SU-DHL-6 (cell line): ENCODE results near the gene OR11H6.
"Not testable (repeated sequence)": the region's sequence is repeated elsewhere in the genome, so short reads cannot be mapped to it uniquely, and the experiment has no call there.

Experiments used
- H2AFZ ChIP-seq: fragments of 200-600 bp; sonication (generic); 2 replicates; pipeline ENCODE4 v1.6.1; 2014; ENCODE audit warnings: low read depth, mild to moderate bottlenecking, moderate library complexity, mixed read lengths, antibody characterized with exemption, low read length; ENCODE audit not compliant: severe bottlenecking
- H3F3A ChIP-seq: fragments of 200-600 bp; shearing (Covaris generic); 2 replicates; pipeline ENCODE4 v1.6.0; 2016; ENCODE audit warnings: antibody characterized with exemption, mild to moderate bottlenecking; ENCODE audit not compliant: insufficient read depth
- H3K27ac ChIP-seq: fragments of 200-600 bp; sonication (generic); 2 replicates; pipeline ENCODE4 v1.5.1; 2016; ENCODE audit warnings: low read depth, mild to moderate bottlenecking, low read length, moderate library complexity, mixed read lengths
- H3K27me3 ChIP-seq: fragments of 200-600 bp; sonication (generic), shearing (Covaris generic); 2 replicates; pipeline ENCODE4 v1.6.0; 2014; ENCODE audit warnings: mild to moderate bottlenecking, low read length
- H3K36me3 ChIP-seq: fragments of 200-600 bp; sonication (generic); 2 replicates; pipeline ENCODE4 v1.6.1; 2014; ENCODE audit warnings: mild to moderate bottlenecking, low read length, mixed read lengths
- H3K4me2 ChIP-seq: fragments of 300-600, 200-600 bp; shearing (Covaris generic), sonication (generic); 2 replicates; pipeline ENCODE4 v1.6.0; 2014; ENCODE audit warnings: low read length, low read depth, mild to moderate bottlenecking; ENCODE audit not compliant: poor library complexity, severe bottlenecking
- H3K4me3 ChIP-seq: fragments of 200-600 bp; sonication (generic); 2 replicates; pipeline ENCODE4 v1.5.1; 2014; ENCODE audit warnings: antibody characterized with exemption, low read length, mild to moderate bottlenecking, mixed read lengths; ENCODE audit not compliant: insufficient read depth, poor library complexity, severe bottlenecking
- H3K79me2 ChIP-seq: fragments of 200-600 bp; sonication (generic); 2 replicates; pipeline ENCODE4 v1.6.1; 2014; ENCODE audit warnings: mild to moderate bottlenecking, low read length, moderate library complexity; ENCODE audit not compliant: insufficient read depth
- H3K9ac ChIP-seq: fragments of 200-600 bp; sonication (generic); 2 replicates; pipeline ENCODE4 v1.7.0; 2014; ENCODE audit warnings: mild to moderate bottlenecking, low read length
- H3K9me2 ChIP-seq: fragments of 200-600 bp; sonication (generic); replicated peaks from 2 replicates; pipeline ENCODE4 v1.6.1; 2014; ENCODE audit warnings: low read length; ENCODE audit not compliant: insufficient read depth
- H3K9me3 ChIP-seq: fragments of 200-600 bp; sonication (generic); 2 replicates; pipeline ENCODE4 v1.6.1; 2014; ENCODE audit warnings: low read length, mixed read lengths; ENCODE audit not compliant: insufficient read depth
- H4K20me1 ChIP-seq: fragments of 200-600 bp; sonication (generic); 2 replicates; pipeline ENCODE4 v1.6.1; 2014; ENCODE audit warnings: low read depth, mild to moderate bottlenecking, antibody characterized with exemption, low read length, moderate library complexity, mixed read lengths
- EZH2phosphoT487 ChIP-seq: fragments of 200-600 bp; sonication (generic), shearing (Covaris generic); conservative IDR thresholded peaks from 2 replicates; pipeline ENCODE4 v1.6.1; 2018; ENCODE audit warnings: mild to moderate bottlenecking, antibody characterized with exemption, low read length, moderate library complexity, mixed read lengths
- TF ChIP-seq, protein P1 (sequence below): fragments of 200-600 bp; sonication (generic); IDR thresholded peaks from one replicate; pipeline ENCODE4 v1.5.1; 2017; ENCODE audit warnings: antibody characterized with exemption, mild to moderate bottlenecking, low read length, moderate library complexity; ENCODE audit not compliant: insufficient read depth, poor library complexity, severe bottlenecking

Gene OR11H6, protein sequence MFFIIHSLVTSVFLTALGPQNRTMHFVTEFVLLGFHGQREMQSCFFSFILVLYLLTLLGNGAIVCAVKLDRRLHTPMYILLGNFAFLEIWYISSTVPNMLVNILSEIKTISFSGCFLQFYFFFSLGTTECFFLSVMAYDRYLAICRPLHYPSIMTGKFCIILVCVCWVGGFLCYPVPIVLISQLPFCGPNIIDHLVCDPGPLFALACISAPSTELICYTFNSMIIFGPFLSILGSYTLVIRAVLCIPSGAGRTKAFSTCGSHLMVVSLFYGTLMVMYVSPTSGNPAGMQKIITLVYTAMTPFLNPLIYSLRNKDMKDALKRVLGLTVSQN

GRCh38 chr14:20223410-20223809, at the start of gene OR11H6:
Gene OR11H6 (plus strand): TSS chr14:20223710. CDS start chr14:20223710, 0 bp downstream.
- no peak within 1 kb of the TSS for H3K4me2 ChIP-seq
- H3K4me3 ChIP-seq, result no peak within 1 kb of the TSS
- no peaks in the 10 kb centered on the region for H3K27me3 ChIP-seq
- TF ChIP-seq, protein P1, sequence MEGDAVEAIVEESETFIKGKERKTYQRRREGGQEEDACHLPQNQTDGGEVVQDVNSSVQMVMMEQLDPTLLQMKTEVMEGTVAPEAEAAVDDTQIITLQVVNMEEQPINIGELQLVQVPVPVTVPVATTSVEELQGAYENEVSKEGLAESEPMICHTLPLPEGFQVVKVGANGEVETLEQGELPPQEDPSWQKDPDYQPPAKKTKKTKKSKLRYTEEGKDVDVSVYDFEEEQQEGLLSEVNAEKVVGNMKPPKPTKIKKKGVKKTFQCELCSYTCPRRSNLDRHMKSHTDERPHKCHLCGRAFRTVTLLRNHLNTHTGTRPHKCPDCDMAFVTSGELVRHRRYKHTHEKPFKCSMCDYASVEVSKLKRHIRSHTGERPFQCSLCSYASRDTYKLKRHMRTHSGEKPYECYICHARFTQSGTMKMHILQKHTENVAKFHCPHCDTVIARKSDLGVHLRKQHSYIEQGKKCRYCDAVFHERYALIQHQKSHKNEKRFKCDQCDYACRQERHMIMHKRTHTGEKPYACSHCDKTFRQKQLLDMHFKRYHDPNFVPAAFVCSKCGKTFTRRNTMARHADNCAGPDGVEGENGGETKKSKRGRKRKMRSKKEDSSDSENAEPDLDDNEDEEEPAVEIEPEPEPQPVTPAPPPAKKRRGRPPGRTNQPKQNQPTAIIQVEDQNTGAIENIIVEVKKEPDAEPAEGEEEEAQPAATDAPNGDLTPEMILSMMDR, result no peak
- TF ChIP-seq EZH2phosphoT487, result no peak
- H3K9ac ChIP-seq, result no peak within 1 kb of the TSS
- no peaks in the 10 kb centered on the region for H3K9me2 ChIP-seq
- no peak within 1 kb of the TSS for H3K27ac ChIP-seq
- H3K36me3 ChIP-seq, result no peaks in the 10 kb centered on the region
- no peaks in the 10 kb centered on the region for H3K79me2 ChIP-seq
- no peaks in the 10 kb centered on the region for H3F3A ChIP-seq
- no peaks in the 10 kb centered on the region for H3K9me3 ChIP-seq
- H2AFZ ChIP-seq, result no peak within 1 kb of the TSS
- H4K20me1 ChIP-seq, result no peaks in the 10 kb centered on the region

DNA sequence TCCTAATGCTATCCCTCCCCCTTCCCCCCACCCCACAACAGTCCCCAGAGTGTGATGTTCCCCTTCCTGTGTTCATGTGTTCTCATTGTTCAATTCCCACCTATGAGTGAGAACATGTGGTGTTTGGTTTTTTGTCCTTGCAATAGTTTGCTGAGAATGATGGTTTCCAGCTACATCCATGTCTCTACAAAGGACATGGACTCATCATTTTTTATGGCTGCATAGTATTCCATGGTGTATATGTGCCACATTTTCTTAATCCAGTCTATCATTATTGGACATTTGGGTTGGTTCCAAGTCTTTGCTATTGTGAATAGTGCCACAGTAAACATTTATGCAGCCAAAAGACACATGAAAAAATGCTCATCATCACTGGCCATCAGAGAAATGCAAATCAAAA, 49.3 kb upstream of the OR11H6 start:
- H3K9me2 ChIP-seq, H3K4me2 ChIP-seq, H4K20me1 ChIP-seq, H3K27ac ChIP-seq, H3K9ac ChIP-seq, H2AFZ ChIP-seq, H3K27me3 ChIP-seq, H3F3A ChIP-seq, H3K9me3 ChIP-seq, H3K79me2 ChIP-seq, H3K4me3 ChIP-seq, H3K36me3 ChIP-seq: not testable (repeated sequence)

- Histone ChIP-seq H3K27me3 (no peaks in the 10 kb centered on the region), H2AFZ (no peak overlapping the region)
These were observed 47.2 kb upstream of the OR11H6 start for GRCh38 chr14:20176330-20176729.

GRCh38 chr14:20177433-20177974, 46.0 kb upstream of the OR11H6 start:
- Histone ChIP-seq H3K4me3 (no peak overlapping the region), H3K36me3 (no peaks in the 10 kb centered on the region), H4K20me1 (no peaks in the 10 kb centered on the region), H3K9ac (no peak overlapping the region), H2AFZ (no peak overlapping the region), H3K9me2 (no peaks in the 10 kb centered on the region), H3K27ac (no peak overlapping the region), H3K9me3 (no peaks in the 10 kb centered on the region), H3K27me3 (no peaks in the 10 kb centered on the region), H3K4me2 (no peak overlapping the region), H3F3A (no peaks in the 10 kb centered on the region), H3K79me2 (no peaks in the 10 kb centered on the region)
- TF ChIP-seq, protein P1, result no peak
- TF ChIP-seq EZH2phosphoT487, result no peak

More at GRCh38 chr14:20176330-20176729, 47.2 kb upstream of the OR11H6 start:
- no peaks in the 10 kb centered on the region for H3K9me2 ChIP-seq
- no peaks in the 10 kb centered on the region for H3K36me3 ChIP-seq
- H3F3A ChIP-seq, result no peaks in the 10 kb centered on the region
- H3K79me2 ChIP-seq, result no peaks in the 10 kb centered on the region
- H3K9me3 ChIP-seq, result no peaks in the 10 kb centered on the region
- no peak overlapping the region for H3K27ac ChIP-seq
- no peak overlapping the region for H3K4me2 ChIP-seq
- no peaks in the 10 kb centered on the region for H4K20me1 ChIP-seq
- TF ChIP-seq EZH2phosphoT487, result no peak
- TF ChIP-seq, protein P1, result no peak
- no peak overlapping the region for H3K4me3 ChIP-seq
- no peak overlapping the region for H3K9ac ChIP-seq
